Left colon (tissue), 2 donors: ENCODE measurements around the gene ZNF497. TPM values are rescaled to one million over a fixed set of nuclear protein-coding genes. Genes with fewer than 3 reads are reported as not detected.
A peak's percentile ranks its signal among the peaks of the same experiment; 100 is the strongest.
"Not testable (repeated sequence)": the region's sequence is repeated elsewhere in the genome, so short reads cannot be mapped to it uniquely, and the experiment has no call there.

ENCODE experiments used
- ATAC-seq: fragments of 200-7000 bp; cut with Tn5 transposase; one replicate; pipeline ENCODE4 v1.9.1; 2020; ENCODE audit warnings: mild to moderate bottlenecking, moderate library complexity
- DNase-seq, 2 donors: peaks; one replicate each; pipeline ENCODE4 v3.0.0-alpha.2; 2020
- intact Hi-C, 2 donors: fragments of 100-400 bp; cut with DNase I in 1 of 2; cut with micrococcal nuclease in 1 of 2; formaldehyde crosslinking; loops; one replicate each; pipeline versions ENCODE4 v1.11.2 to v1.14.0; 2022; cut with DNase I, micrococcal nuclease
- long read RNA-seq: library from polyadenylated mRNA; unstranded; transcript quantifications from one replicate; pipeline ENCODE4 v2.0.0, GENCODE V29; 2021
- total RNA-seq, 2 donors: library from RNA; stranded (reverse); fragmentation: NEBNext Ultra II Directional; extraction: Animal tissue kit (Norgen Biotek cat#: 25700); gene quantifications; one replicate each; pipeline ENCODE4 v1.2.1, GENCODE V29; 2021
- donor health status: DM: no; HTN: no; CAD: no.
- donor health status: DM: yes; HTN: yes; CAD: no.

The ZNF497 gene
- 1 to 10 TPM in 1 of 2 donors, under 1 TPM in 1; 0.73 to 1.6 TPM for total RNA-seq
- long read RNA-seq, partial matches to known transcripts = 0 of 3 reads
- long read RNA-seq, other reads (novel, unspliced or antisense) = 3 of 3 reads

- intact Hi-C loops = no loop called here
- ATAC-seq (peak; percentile 95), DNase-seq (peak; percentile 97 to 99)
These were observed at the start of gene ZNF497 for GRCh38 chr19:58362272-58362994. Gene ZNF497 (minus strand): TSS chr19:58362751. CDS start chr19:58357635, 5,116 bp downstream.

- DNase-seq (peak in 1 of 2 donors; percentile 31), ATAC-seq (peak; percentile 32)
These were observed 46.6 kb upstream of the ZNF497 start for GRCh38 chr19:58409010-58409790.

DNA sequence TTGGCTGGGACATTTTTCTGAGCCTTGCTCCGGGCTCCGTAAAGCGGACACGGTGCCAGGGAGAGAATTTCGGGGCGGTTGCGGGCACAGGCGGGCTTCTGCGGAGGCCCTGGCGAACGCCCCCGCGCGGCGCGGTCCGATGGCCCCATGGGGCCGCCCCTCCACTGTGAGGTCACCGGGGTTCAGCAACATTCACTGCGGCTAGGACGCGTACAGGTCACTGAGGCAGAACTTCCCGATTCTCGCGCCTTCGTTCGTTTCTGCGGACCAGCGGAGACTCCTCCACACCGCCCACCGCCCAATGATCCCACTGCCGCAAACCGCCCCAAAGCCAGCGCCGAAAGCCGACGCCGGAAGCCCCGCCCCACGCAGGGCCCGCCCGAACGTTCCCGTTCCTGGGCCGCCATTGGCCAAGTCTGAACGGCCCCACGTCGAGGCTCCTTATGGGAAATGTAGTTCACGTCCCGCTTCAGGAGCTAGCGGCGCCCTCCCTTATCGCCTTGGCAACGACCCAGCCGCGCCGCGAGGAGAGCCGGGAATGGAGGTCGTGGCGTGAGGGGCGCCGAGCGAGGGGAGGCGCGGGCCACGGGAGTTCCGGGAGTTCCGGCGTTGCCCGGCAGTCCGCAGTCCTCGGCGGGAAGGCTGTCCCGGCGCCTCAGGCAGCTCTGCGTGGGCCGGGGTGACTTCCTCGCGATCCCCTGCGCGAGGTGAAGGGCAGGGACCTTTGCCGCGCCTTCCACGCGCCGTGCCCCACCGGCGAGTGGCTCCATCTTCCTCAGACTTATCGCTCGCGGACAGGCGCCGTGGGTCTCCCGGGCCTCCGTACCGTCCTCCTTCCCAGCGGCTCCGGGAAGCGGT, 45.8 kb upstream of the ZNF497 start, which contains the start of gene ZNF584:
ZNF584 (plus strand) TSS at position 498 of the 858 bp plus-strand sequence. CDS start 499 bp downstream, outside the sequence.
- intact Hi-C loops = no loop called here
- peak; percentile 95 to 96 for DNase-seq

More at GRCh38 chr19:58409010-58409790, 46.6 kb upstream of the ZNF497 start:
- intact Hi-C loops = no loop called here

DNA sequence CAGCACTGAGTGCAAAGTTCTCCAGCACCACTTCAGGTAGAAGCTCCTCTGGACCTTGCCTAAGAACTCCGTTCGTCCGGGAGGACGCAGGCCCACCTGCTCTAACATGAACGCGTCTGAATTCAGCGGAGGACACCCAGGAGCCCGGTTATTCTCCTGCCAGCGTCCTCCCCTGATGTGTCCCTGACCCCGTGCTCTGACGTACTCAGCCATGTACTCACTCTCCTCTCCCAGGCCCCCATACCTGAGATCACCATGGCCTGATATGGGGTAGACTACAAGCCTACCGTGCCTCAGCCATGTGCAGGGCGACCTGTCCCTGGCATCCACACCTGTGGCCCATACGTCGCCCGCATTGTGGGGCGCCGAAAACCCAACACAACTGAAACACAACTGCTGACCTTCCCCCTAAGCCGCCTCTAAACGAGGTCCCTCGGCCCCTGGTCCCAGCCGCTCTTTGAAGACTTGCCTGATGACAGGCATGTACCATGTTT, 45.2 kb upstream of the ZNF497 start:
- intact Hi-C loops = no loop called here
- peak; percentile 16 for ATAC-seq
- DNase-seq = no peak

More for the DNA sequence above, 45.8 kb upstream of the ZNF497 start, which contains the start of gene ZNF584:
- peak; percentile 96 for ATAC-seq

DNA sequence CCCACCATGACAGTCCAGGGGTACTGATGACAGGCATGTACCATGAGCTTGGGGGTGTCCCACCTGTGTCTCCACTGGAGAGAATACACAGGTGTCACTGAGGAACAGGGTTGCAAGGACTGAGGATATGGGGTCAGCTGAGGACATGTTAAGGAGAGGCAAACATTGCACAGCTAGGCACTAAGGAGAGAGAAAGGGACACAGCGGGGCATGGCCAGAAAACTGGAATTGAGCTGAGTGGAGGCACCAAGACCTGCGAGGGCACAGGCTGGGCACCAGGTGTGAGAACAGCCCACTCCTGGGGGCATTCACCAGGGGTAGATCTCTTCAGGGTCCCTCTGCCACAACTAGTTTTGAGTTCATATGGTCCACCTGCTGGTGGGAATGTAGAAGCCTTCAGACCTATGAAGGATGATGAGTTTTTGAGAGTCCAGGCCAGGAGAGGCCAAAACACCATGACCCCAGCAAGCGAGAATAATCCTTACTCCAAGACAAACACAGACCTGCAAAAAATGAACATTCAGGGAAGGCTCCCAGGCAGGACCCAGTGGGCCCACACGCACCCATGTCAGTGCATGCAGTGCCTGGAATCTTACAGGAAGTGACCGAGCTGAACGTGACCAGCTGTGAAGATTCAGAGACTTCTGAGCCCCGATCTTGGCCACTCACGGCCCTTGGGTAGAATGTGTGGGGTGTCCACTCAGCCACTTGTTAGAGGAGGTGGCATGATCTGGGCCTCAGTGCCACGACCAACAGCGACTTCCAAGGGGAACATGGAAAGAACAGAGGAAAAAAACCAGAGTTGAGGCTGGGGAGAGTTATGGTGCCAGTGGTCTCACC, 44.5 kb upstream of the ZNF497 start:
- intact Hi-C loops = no loop called here
- DNase-seq = no peak
- ATAC-seq = no peak

- intact Hi-C loops, DNase-seq, ATAC-seq: not testable (repeated sequence)
These were observed 41.4 kb upstream of the ZNF497 start for GRCh38 chr19:58403920-58404478.

DNA sequence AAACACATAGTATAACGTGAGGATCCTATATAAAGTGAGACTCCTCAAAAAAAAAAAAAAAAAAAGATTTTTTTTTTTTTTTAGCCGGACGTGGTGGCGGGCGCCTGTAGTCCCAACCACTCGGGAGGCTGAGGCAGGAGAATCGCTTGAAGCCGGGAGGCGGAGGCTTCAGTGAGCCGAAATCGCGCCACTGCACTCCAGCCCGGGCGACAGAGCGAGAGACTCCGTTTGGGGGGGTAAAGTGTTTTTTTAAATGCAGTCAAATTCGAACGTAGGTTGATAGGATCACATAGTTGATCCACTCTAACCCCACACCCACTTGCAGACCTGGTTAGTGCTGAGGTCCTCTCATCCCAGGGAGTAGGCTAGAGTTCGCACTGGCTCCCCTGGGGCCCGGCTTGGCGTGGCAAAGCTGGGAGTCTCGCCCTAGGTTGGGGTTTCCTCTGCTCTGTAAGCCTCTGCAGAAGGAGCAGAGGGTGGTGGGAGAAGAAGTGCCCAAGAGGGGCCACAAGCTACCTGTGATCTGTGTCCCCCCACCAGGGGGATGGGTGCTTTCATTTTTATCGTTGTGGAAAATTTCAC, 39.4 kb upstream of the ZNF497 start:
- ATAC-seq = peak; percentile 1
- intact Hi-C loops = no loop called here
- no peak for DNase-seq

- intact Hi-C loops = no loop called here
- ATAC-seq = peak; percentile 96
- peak; percentile 100 for DNase-seq
These were observed 38.6 kb upstream of the ZNF497 start for GRCh38 chr19:58400916-58401839.

GRCh38 chr19:58400316-58400915, 37.9 kb upstream of the ZNF497 start:
- intact Hi-C loops = no loop called here
- no peak for ATAC-seq

GRCh38 chr19:58399903-58400302, 37.4 kb upstream of the ZNF497 start:
- DNase-seq (no peak), ATAC-seq (no peak)
- intact Hi-C loops = no loop called here

More at GRCh38 chr19:58400316-58400915, 37.9 kb upstream of the ZNF497 start:
- no peak for DNase-seq

GRCh38 chr19:58398545-58398944, 36.0 kb upstream of the ZNF497 start:
- intact Hi-C loops = no loop called here
- DNase-seq = no peak
- ATAC-seq = no peak

DNA sequence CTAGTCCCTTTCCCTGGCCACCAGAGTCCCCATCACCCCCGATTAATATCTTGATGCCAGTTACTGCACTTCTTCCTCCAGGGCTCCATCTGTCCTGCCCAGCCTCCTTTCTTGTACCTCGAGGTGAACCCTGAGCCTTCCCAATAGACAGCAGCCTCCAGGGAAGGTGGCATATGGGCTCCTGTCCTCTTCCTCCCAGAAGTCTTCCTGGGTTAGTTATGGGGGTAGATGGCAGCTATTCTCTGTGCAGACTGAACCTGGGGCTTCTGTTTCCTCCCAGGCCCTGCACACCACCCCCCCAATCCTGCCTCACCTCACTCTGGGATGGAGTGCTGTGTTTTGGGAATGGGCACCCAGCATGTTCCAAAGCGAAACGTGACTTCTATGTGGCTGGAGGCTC, 35.5 kb upstream of the ZNF497 start:
- ATAC-seq (no peak), DNase-seq (no peak)
- intact Hi-C loops = no loop called here

DNA sequence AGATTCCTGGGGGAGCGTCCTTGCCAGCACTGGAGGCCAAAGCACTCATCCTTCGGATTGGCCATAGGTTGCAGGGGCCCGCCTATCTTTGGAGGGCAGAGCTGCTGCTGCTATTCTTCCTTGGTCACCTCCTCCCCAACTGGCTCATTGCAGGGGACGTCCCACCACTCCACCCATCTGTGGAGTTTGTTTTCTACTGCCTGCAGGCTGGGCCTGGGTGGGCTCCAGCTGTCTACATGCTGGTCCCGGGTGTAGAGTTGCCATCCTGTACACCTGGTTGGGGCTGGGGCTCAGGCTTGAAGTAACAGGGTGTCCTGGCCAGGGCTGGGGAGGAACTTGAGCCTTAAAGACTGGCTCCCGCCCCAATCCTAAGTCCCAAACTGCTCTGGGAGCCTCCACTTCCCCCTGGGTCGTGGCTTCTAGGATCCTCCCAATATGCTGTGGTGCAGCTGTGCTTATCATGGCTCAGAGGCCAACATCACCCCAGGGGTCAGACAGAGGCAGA, 35.0 kb upstream of the ZNF497 start:
- intact Hi-C loops = no loop called here
- no peak for ATAC-seq
- no peak for DNase-seq

GRCh38 chr19:58396691-58397532, 34.4 kb upstream of the ZNF497 start:
- ATAC-seq (no peak), DNase-seq (no peak)
- intact Hi-C loops = no loop called here
